ENCODE results near the gene TEX101. TPM values are rescaled to one million over a fixed set of nuclear protein-coding genes. Genes with fewer than 3 reads are reported as not detected.

TEX101 gene
- total RNA-seq, 1 experiment from 2014 or later: not detected

DNA sequence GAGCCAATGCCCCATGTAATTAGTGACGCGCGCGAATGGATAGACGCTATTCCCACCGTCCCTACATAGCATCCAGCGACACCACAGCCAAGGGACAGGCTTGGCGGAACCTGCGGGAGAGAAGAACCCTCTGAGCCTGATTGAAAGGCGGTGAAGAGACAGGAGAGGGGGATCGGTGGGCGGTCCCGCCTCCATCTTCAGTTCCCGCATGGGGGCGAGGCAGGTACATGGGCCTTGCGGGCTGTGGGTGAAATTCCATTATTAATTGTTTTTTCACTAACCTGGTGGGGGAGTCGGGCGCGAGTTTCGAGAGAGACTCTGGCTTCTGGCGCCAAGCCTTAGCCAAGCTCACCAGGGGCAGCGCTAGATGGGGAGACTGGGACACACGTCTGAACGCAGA is 8.4 kb upstream of the TEX101 start:
- Histone ChIP-seq H3K4me2 (ENCODE audit: insufficient read depth, insufficient read length, low read length) (no peak overlapping the region), H3K9ac (ENCODE audit: extremely low read depth, insufficient read length, low read length) (no peak overlapping the region), H2BK15ac (ENCODE audit: low read depth, low read length) (no peak overlapping the region; the same call in 1 of the 2 replicates), H2BK5ac (ENCODE audit: insufficient read length, low read length) (no peak overlapping the region), H4K20me1 (ENCODE audit: control insufficient read depth, insufficient read depth, insufficient read length) (no peaks in the 10 kb centered on the region), H2BK20ac (ENCODE audit: low read depth, low read length, poor library complexity, severe bottlenecking) (no peak overlapping the region), H3K79me1 (ENCODE audit: insufficient read depth, low read depth, low read length, poor library complexity, severe bottlenecking) (no peaks in the 10 kb centered on the region), H3K23me2 (ENCODE audit: insufficient read length, low read depth, low read length, poor library complexity, severe bottlenecking) (no peaks in the 10 kb centered on the region), H3K27ac (ENCODE audit: insufficient read length, low read depth, low read length) (no peak overlapping the region), H3K56ac (ENCODE audit: insufficient read length, low read depth, low read length) (no peak overlapping the region), H2AK5ac (ENCODE audit: insufficient read length, low read length) (no peak overlapping the region), H3K23ac (ENCODE audit: insufficient read length, low read depth, low read length) (no peak overlapping the region), H3K4ac (ENCODE audit: low read depth, low read length) (no peak overlapping the region), H4K8ac (replicated peaks; ENCODE audit: insufficient read length, low read depth, low read length) (no peak overlapping the region), H2AFZ (ENCODE audit: low read length) (no peak overlapping the region), H2BK12ac (ENCODE audit: insufficient read length, low read depth, low read length) (no peak overlapping the region), H4K91ac (ENCODE audit: insufficient read length, low read depth, low read length) (no peak overlapping the region), H3K14ac (ENCODE audit: insufficient read depth, low read length) (no peak overlapping the region), H3K18ac (ENCODE audit: insufficient read length, low read depth, low read length) (no peak overlapping the region), H3T11ph (ENCODE audit: low read length) (no peak overlapping the region), H4K5ac (ENCODE audit: insufficient read length, low read depth, low read length) (no peak overlapping the region), H3K4me1 (ENCODE audit: insufficient read depth, low read length) (no peaks in the 10 kb centered on the region), H2BK120ac (ENCODE audit: low read depth, low read length, poor library complexity, severe bottlenecking) (no peak overlapping the region), H3K79me2 (ENCODE audit: insufficient read depth, low read length) (no peaks in the 10 kb centered on the region), H3K9me3 (ENCODE audit: control insufficient read depth, low read depth, low read length) (no peaks in the 10 kb centered on the region), H3K27me3 (ENCODE audit: insufficient read depth, low read length) (no peaks in the 10 kb centered on the region)
- peak overlapping the region in 1 of 3 experiments; percentile 62; a peak in 1 of 7 replicates for H3K27ac Mint-ChIP-seq
- 0 out of 4 replicates have a peak, but pooled peaks cover 2 to 6% of the 10 kb centered on the region in 2 experiments for H3K4me1 Mint-ChIP-seq
- peaks cover 9 to 45% of the 10 kb centered on the region in 2 experiments; a peak in 4 of 5 replicates for H3K9me3 Mint-ChIP-seq
- H3K36me3 Mint-ChIP-seq (ENCODE audit: insufficient read depth in 1 of 3, low read depth in 3 of 3): peaks cover 0 to 6% (median 1%) of the 10 kb centered on the region in 3 experiments; a peak in 3 of 7 replicates
- peak; percentile 67 for DNase-seq
- no peak overlapping the region for H3K4me3 Mint-ChIP-seq
- TF ChIP-seq, protein P1, sequence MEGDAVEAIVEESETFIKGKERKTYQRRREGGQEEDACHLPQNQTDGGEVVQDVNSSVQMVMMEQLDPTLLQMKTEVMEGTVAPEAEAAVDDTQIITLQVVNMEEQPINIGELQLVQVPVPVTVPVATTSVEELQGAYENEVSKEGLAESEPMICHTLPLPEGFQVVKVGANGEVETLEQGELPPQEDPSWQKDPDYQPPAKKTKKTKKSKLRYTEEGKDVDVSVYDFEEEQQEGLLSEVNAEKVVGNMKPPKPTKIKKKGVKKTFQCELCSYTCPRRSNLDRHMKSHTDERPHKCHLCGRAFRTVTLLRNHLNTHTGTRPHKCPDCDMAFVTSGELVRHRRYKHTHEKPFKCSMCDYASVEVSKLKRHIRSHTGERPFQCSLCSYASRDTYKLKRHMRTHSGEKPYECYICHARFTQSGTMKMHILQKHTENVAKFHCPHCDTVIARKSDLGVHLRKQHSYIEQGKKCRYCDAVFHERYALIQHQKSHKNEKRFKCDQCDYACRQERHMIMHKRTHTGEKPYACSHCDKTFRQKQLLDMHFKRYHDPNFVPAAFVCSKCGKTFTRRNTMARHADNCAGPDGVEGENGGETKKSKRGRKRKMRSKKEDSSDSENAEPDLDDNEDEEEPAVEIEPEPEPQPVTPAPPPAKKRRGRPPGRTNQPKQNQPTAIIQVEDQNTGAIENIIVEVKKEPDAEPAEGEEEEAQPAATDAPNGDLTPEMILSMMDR (conservative IDR thresholded peaks at IDR 0.05): no peak
- peaks cover 4% of the 10 kb centered on the region; the same call in 1 of the 2 replicates for H3K27me3 Mint-ChIP-seq (ENCODE audit: low read depth)
- no CpG with 5 or more reads among the region's 24 CpGs for WGBS (ENCODE audit: extremely low coverage, insufficient read length, low lambda C conversion rate)

All from H9 (cell line).